ENCODE data around the gene DOCK7. TPM values are rescaled to one million over a fixed set of nuclear protein-coding genes. Genes with fewer than 3 reads are reported as not detected.
A peak's percentile ranks its signal among the peaks of the same experiment; 100 is the strongest.

Gene DOCK7
- total RNA-seq, 1 experiment from 2014 or later, result 60.8 TPM

GRCh38 chr1:62725255-62725654 is 37.1 kb upstream of the DOCK7 start:
- no peak for TF ChIP-seq EZH2 (IDR thresholded peaks at IDR 0.05; ENCODE audit: borderline replicate concordance, low read depth, low read length, poor library complexity, severe bottlenecking)
- no peak for TF ChIP-seq CTCF (conservative IDR thresholded peaks at IDR 0.05; ENCODE audit: low read depth, low read length)
- Histone ChIP-seq H3K36me3 (ENCODE audit: insufficient read depth, low read length, poor library complexity, severe bottlenecking) (no peaks in the 10 kb centered on the region), H3K4me1 (ENCODE audit: insufficient read depth, low read length, poor library complexity, severe bottlenecking) (peaks cover 52% of the 10 kb centered on the region), H3K9me3 (ENCODE audit: low read depth, low read length, poor library complexity, severe bottlenecking) (no peaks in the 10 kb centered on the region), H3K4me3 (ENCODE audit: low read depth, low read length, poor library complexity, severe bottlenecking) (no peak overlapping the region), H3K27me3 (replicated peaks; ENCODE audit: insufficient read depth, low read depth, low read length, poor library complexity) (no peaks in the 10 kb centered on the region), H3K27ac (ENCODE audit: low read depth, low read length, poor library complexity, severe bottlenecking) (peak overlapping the region; percentile 51)
- BruUV-seq (replicated peaks), result no TSS peak
- ChIA-PET CTCF (no interaction called here), POLR2A (ENCODE audit: low non-redundant PET) (no interaction called here)
- intact Hi-C loops (cut with micrococcal nuclease; ENCODE audit: unreplicated experiment), result no loop called here
- DNase-seq (ENCODE audit: low spot score), result peak; percentile 51

- Histone ChIP-seq H3K9me3 (ENCODE audit: low read depth, low read length, poor library complexity, severe bottlenecking) (no peaks in the 10 kb centered on the region), H3K4me3 (ENCODE audit: low read depth, low read length, poor library complexity, severe bottlenecking) (no peak overlapping the region), H3K27ac (ENCODE audit: low read depth, low read length, poor library complexity, severe bottlenecking) (peak overlapping the region; percentile 64), H3K27me3 (replicated peaks; ENCODE audit: insufficient read depth, low read depth, low read length, poor library complexity) (no peaks in the 10 kb centered on the region), H3K4me1 (ENCODE audit: insufficient read depth, low read length, poor library complexity, severe bottlenecking) (peaks cover 52% of the 10 kb centered on the region), H3K36me3 (ENCODE audit: insufficient read depth, low read length, poor library complexity, severe bottlenecking) (no peaks in the 10 kb centered on the region)
- ChIA-PET CTCF (no interaction called here), POLR2A (ENCODE audit: low non-redundant PET) (interaction anchor here (0.6 kb wide), 1 partner anchor 46 kb away, joined by 3 read pairs; no protein-coding TSS in a partner anchor)
- BruUV-seq (replicated peaks), result no TSS peak
- TF ChIP-seq CTCF (conservative IDR thresholded peaks at IDR 0.05; ENCODE audit: low read depth, low read length), result no peak
- TF ChIP-seq EZH2 (IDR thresholded peaks at IDR 0.05; ENCODE audit: borderline replicate concordance, low read depth, low read length, poor library complexity, severe bottlenecking), result no peak
- DNase-seq (ENCODE audit: low spot score), result peak; percentile 45
- intact Hi-C loops (cut with micrococcal nuclease; ENCODE audit: unreplicated experiment), result no loop called here
Observed at GRCh38 chr1:62724430-62724829, 36.2 kb upstream of the DOCK7 start.

- Histone ChIP-seq H3K27ac (ENCODE audit: low read depth, low read length, poor library complexity, severe bottlenecking) (peak overlapping the region; percentile 64), H3K36me3 (ENCODE audit: insufficient read depth, low read length, poor library complexity, severe bottlenecking) (no peaks in the 10 kb centered on the region), H3K9me3 (ENCODE audit: low read depth, low read length, poor library complexity, severe bottlenecking) (no peaks in the 10 kb centered on the region), H3K27me3 (replicated peaks; ENCODE audit: insufficient read depth, low read depth, low read length, poor library complexity) (no peaks in the 10 kb centered on the region), H3K4me1 (ENCODE audit: insufficient read depth, low read length, poor library complexity, severe bottlenecking) (peaks cover 52% of the 10 kb centered on the region), H3K4me3 (ENCODE audit: low read depth, low read length, poor library complexity, severe bottlenecking) (no peak overlapping the region)
- intact Hi-C loops (cut with micrococcal nuclease; ENCODE audit: unreplicated experiment), result no loop called here
- DNase-seq (ENCODE audit: low spot score), result peak; percentile 40
- ChIA-PET POLR2A (ENCODE audit: low non-redundant PET) (interaction anchor here (0.7 kb wide), 1 partner anchor 73 kb away, joined by 8 read pairs; no protein-coding TSS in a partner anchor), CTCF (no interaction called here)
- BruUV-seq (replicated peaks), result no TSS peak
- TF ChIP-seq EZH2 (IDR thresholded peaks at IDR 0.05; ENCODE audit: borderline replicate concordance, low read depth, low read length, poor library complexity, severe bottlenecking) (no peak), CTCF (conservative IDR thresholded peaks at IDR 0.05; ENCODE audit: low read depth, low read length) (no peak)
Observed at GRCh38 chr1:62723883-62724282, 35.7 kb upstream of the DOCK7 start.
